GM23338 (cell line): ENCODE data around the gene CRAMP1. TPM values are rescaled to one million over a fixed set of nuclear protein-coding genes. Genes with fewer than 3 reads are reported as not detected.

ENCODE experiments used
- ATAC-seq: fragments of 200-7000 bp; cut with Tn5 transposase; 3 replicates; pipeline ENCODE4 v1.9.1; 2020
- DNase-seq: peaks from one replicate; pipeline ENCODE4 v3.0.0-alpha.2; 2015; ENCODE audit warnings: low spot score
- H2AFZ ChIP-seq: fragments of 200-600 bp; sonication (generic); 2 replicates; pipeline ENCODE4 v1.8.0; 2016; ENCODE audit warnings: antibody characterized with exemption, mild to moderate bottlenecking, moderate library complexity
- H3F3A ChIP-seq: fragments of 200-600 bp; sonication (generic); replicated peaks from 2 replicates; pipeline ENCODE4 v1.8.0; 2017; ENCODE audit warnings: antibody characterized with exemption, mixed run types, low read depth
- H3K27ac ChIP-seq: fragments of 200-600 bp; sonication (generic); 2 replicates; pipeline ENCODE4 v1.6.1; 2016; ENCODE audit warnings: low read depth
- H3K27me3 ChIP-seq: fragments of 200-600 bp; sonication (generic); 2 replicates; pipeline ENCODE4 v1.8.0; 2016; ENCODE audit warnings: mild to moderate bottlenecking, mixed run types, moderate library complexity; ENCODE audit not compliant: insufficient read depth
- H3K36me3 ChIP-seq: fragments of 200-600 bp; sonication (generic); 2 replicates; pipeline ENCODE4 v1.8.0; 2016; ENCODE audit warnings: mild to moderate bottlenecking; ENCODE audit not compliant: insufficient read depth
- H3K4me1 ChIP-seq: fragments of 200-600 bp; sonication (generic); 2 replicates; pipeline ENCODE4 v1.8.0; 2016; ENCODE audit warnings: mild to moderate bottlenecking, moderate library complexity; ENCODE audit not compliant: insufficient read depth
- H3K4me2 ChIP-seq: fragments of 200-600 bp; sonication (generic); 2 replicates; pipeline ENCODE4 v1.7.1; 2017; ENCODE audit warnings: mixed run types
- H3K4me3 ChIP-seq: fragments of 200-600 bp; sonication (generic); 2 replicates; pipeline ENCODE4 v1.6.1; 2016; ENCODE audit warnings: mixed run types
- H3K79me2 ChIP-seq: fragments of 200-600 bp; sonication (generic); replicated peaks from 2 replicates; pipeline ENCODE4 v1.8.0; 2017; ENCODE audit warnings: mild to moderate bottlenecking; ENCODE audit not compliant: insufficient read depth
- H3K9me2 ChIP-seq: fragments of 200-600 bp; sonication (generic); 2 replicates; pipeline ENCODE4 v1.8.0; 2017; ENCODE audit not compliant: insufficient read depth
- H4K20me1 ChIP-seq: fragments of 200-600 bp; sonication (generic); replicated peaks from 2 replicates; pipeline ENCODE4 v1.8.0; 2017; ENCODE audit warnings: mild to moderate bottlenecking; ENCODE audit not compliant: insufficient read depth
- H3K27ac Mint-ChIP-seq: 2 replicates; pipeline ENCODE4 v1.8.0; 2020; ENCODE audit warnings: inconsistent platforms, mild to moderate bottlenecking, moderate library complexity, mixed read lengths
- H3K27me3 Mint-ChIP-seq: 3 replicates; pipeline ENCODE4 v1.8.0; 2022; ENCODE audit warnings: low read depth, mild to moderate bottlenecking, moderate library complexity, mixed read lengths, inconsistent platforms; ENCODE audit not compliant: insufficient read depth, poor library complexity
- H3K36me3 Mint-ChIP-seq: 3 replicates; pipeline ENCODE4 v1.8.0; 2021; ENCODE audit warnings: low read depth, mild to moderate bottlenecking, inconsistent platforms, moderate library complexity, mixed read lengths
- H3K4me1 Mint-ChIP-seq: 3 replicates; pipeline ENCODE4 v1.8.0; 2020; ENCODE audit warnings: mild to moderate bottlenecking, inconsistent platforms, mixed read lengths
- H3K4me3 Mint-ChIP-seq: 3 replicates; pipeline ENCODE4 v1.8.0; 2021; ENCODE audit warnings: moderate library complexity, mild to moderate bottlenecking, inconsistent platforms, mixed read lengths
- H3K9me3 Mint-ChIP-seq: 3 replicates; pipeline ENCODE4 v1.8.0; 2020; ENCODE audit warnings: moderate library complexity, mild to moderate bottlenecking, inconsistent platforms, mixed read lengths
- CREB1 ChIP-seq: fragments of 250-450 bp; sonication (Bioruptor Pico); IDR thresholded peaks from 2 replicates; pipeline ENCODE4 v1.5.0; 2020; ENCODE audit warnings: low read depth, mild to moderate bottlenecking, moderate library complexity
- ETS1 ChIP-seq: IDR thresholded peaks from 2 replicates; pipeline ENCODE4 v1.6.1; 2016; ENCODE audit warnings: antibody characterized with exemption
- EZH2 ChIP-seq: fragments of 200-600 bp; sonication (generic); IDR thresholded peaks from one replicate; pipeline ENCODE4 v1.8.0; 2017; ENCODE audit warnings: antibody characterized with exemption, mild to moderate bottlenecking, low read depth; ENCODE audit not compliant: unreplicated experiment
- EZH2phosphoT487 ChIP-seq: fragments of 200-600 bp; sonication (generic); IDR thresholded peaks from one replicate; pipeline ENCODE4 v1.8.1; 2018; ENCODE audit warnings: antibody characterized with exemption; ENCODE audit not compliant: unreplicated experiment
- JUNB ChIP-seq: IDR thresholded peaks from one replicate; pipeline ENCODE4 v1.6.1; 2016; ENCODE audit warnings: antibody characterized with exemption; ENCODE audit not compliant: unreplicated experiment
- NANOG ChIP-seq: IDR thresholded peaks from 2 replicates; pipeline ENCODE4 v1.6.1; 2016; ENCODE audit warnings: antibody characterized with exemption, borderline replicate concordance
- POLR2AphosphoS5 ChIP-seq: IDR thresholded peaks from 2 replicates; pipeline ENCODE4 v1.6.1; 2016; ENCODE audit warnings: antibody characterized with exemption, low read depth
- STAT1 ChIP-seq: IDR thresholded peaks from one replicate; pipeline ENCODE4 v1.6.1; 2016; ENCODE audit warnings: antibody characterized with exemption; ENCODE audit not compliant: unreplicated experiment
- ZNF114 ChIP-seq: fragments of 250-450 bp; sonication (Bioruptor Pico); IDR thresholded peaks from 2 replicates; pipeline ENCODE4 v1.5.0; 2020; ENCODE audit warnings: mild to moderate bottlenecking, moderate library complexity
- ZNF331 ChIP-seq: fragments of 250-450 bp; sonication (Bioruptor Pico); IDR thresholded peaks from 2 replicates; pipeline ENCODE4 v1.5.0; 2020; ENCODE audit warnings: low read depth, mild to moderate bottlenecking, moderate library complexity
- polyA plus RNA-seq: library from polyadenylated mRNA; unstranded; fragments of >200 nt; fragmentation: Nextera tagmentation; extraction: Ambion mirVana; gene quantifications from 2 replicates; pipeline ENCODE4 v1.2.1, GENCODE V29; 2016
- total RNA-seq: library from RNA; depleted of rRNA; stranded (reverse); fragments of >200 nt; shearing (Covaris generic); gene quantifications from 2 replicates; pipeline ENCODE4 v1.2.3, GENCODE V29; 2014
- TF ChIP-seq, protein P1 (sequence below), 2 experiments: fragments of 200-600 bp in 1 of 2; sonication (generic) in 1 of 2; conservative IDR thresholded peaks; 2 replicates each; pipeline versions ENCODE4 v1.5.1 to v1.6.1; 2016 to 2017; ENCODE audit warnings: antibody characterized with exemption in 2 of 2, low read depth in 2 of 2, mild to moderate bottlenecking in 2 of 2, moderate library complexity in 1 of 2
- TF ChIP-seq, protein P2 (sequence below): IDR thresholded peaks from one replicate; pipeline ENCODE4 v1.6.1; 2018; ENCODE audit warnings: antibody characterized with exemption; ENCODE audit not compliant: unreplicated experiment

Gene CRAMP1
- total and polyA plus RNA-seq, 2 experiments from 2014 or later, result 3.4 to 16.7 TPM

DNA sequence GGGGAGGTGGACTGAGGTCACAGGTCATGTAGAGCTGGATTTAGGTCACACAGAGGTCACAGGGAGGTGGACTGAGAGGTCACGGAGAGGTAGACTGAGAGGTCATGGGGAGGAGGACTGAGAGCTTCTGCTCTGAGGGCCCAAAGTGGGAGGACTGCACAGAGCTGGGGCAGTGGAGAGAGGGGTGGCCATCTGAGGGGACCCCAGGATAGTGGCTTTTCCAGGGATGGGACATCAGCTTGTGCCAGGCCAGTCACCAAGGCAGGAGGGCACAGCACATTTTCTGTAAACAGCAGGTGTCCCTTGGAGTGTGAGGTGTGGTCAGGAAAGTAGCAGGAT lies 39.8 kb downstream of the CRAMP1 start (continued):
- TF ChIP-seq EZH2phosphoT487 (no peak), CREB1 (no peak), ZNF114 (no peak), EZH2 (no peak), ZNF331 (CRISPR knock-in tag) (no peak)
- TF ChIP-seq, protein P1, sequence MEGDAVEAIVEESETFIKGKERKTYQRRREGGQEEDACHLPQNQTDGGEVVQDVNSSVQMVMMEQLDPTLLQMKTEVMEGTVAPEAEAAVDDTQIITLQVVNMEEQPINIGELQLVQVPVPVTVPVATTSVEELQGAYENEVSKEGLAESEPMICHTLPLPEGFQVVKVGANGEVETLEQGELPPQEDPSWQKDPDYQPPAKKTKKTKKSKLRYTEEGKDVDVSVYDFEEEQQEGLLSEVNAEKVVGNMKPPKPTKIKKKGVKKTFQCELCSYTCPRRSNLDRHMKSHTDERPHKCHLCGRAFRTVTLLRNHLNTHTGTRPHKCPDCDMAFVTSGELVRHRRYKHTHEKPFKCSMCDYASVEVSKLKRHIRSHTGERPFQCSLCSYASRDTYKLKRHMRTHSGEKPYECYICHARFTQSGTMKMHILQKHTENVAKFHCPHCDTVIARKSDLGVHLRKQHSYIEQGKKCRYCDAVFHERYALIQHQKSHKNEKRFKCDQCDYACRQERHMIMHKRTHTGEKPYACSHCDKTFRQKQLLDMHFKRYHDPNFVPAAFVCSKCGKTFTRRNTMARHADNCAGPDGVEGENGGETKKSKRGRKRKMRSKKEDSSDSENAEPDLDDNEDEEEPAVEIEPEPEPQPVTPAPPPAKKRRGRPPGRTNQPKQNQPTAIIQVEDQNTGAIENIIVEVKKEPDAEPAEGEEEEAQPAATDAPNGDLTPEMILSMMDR (conservative IDR thresholded peaks at IDR 0.05; ENCODE audit: low read depth in 2 of 2), result no peak

DNA sequence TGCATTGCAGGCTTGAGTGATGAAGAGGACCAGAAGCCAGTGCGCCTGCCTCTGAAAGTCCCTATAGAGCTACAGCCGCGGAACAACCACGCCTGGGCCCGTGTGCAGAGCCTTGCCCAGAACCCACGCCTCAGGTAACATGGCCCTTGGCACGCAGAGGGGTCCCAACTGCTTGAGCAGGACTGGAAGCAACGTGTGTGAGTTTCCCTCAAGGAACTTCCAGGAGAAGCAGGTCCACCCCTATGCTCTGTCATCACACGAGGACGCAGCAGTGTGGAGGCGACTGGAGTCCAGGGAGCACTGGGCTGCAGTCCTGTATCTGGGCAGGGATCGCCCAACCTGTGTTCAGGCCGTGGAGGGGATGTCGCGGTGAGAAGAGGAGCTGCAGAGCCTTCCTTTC lies 40.9 kb downstream of the CRAMP1 start:
- Histone ChIP-seq H3K9me2 (no peaks in the 10 kb centered on the region), H3K79me2 (peaks cover 4% of the 10 kb centered on the region; the same call in 1 of the 2 replicates), H3K27me3 (no peaks in the 10 kb centered on the region), H3K4me2 (no peak overlapping the region), H2AFZ (no peak overlapping the region), H3K4me1 (no peaks in the 10 kb centered on the region), H3K36me3 (peaks cover 3% of the 10 kb centered on the region; the same call in 1 of the 2 replicates), H3K4me3 (no peak overlapping the region), H3K27ac (no peak overlapping the region), H4K20me1 (peaks cover 10% of the 10 kb centered on the region), H3F3A (no peaks in the 10 kb centered on the region)
- DNase-seq (no peak), ATAC-seq (no peak)
- H3K4me3 Mint-ChIP-seq, result no peak overlapping the region
- H3K9me3 Mint-ChIP-seq, result no peaks in the 10 kb centered on the region; the same call in 2 of the 3 replicates
- H3K4me1 Mint-ChIP-seq, result no peaks in the 10 kb centered on the region; the same call in 2 of the 3 replicates
- H3K36me3 Mint-ChIP-seq, result peaks cover 44% of the 10 kb centered on the region
- H3K27me3 Mint-ChIP-seq, result peaks cover 9% of the 10 kb centered on the region
- no peak overlapping the region for H3K27ac Mint-ChIP-seq
- TF ChIP-seq CREB1 (no peak), ZNF331 (CRISPR knock-in tag) (no peak), EZH2phosphoT487 (no peak), POLR2AphosphoS5 (no peak), ETS1 (no peak), EZH2 (no peak), NANOG (no peak), JUNB (no peak), ZNF114 (no peak), STAT1 (no peak)
- TF ChIP-seq, protein P1 (conservative IDR thresholded peaks at IDR 0.05; ENCODE audit: low read depth in 2 of 2), result no peak
- TF ChIP-seq, protein P2, sequence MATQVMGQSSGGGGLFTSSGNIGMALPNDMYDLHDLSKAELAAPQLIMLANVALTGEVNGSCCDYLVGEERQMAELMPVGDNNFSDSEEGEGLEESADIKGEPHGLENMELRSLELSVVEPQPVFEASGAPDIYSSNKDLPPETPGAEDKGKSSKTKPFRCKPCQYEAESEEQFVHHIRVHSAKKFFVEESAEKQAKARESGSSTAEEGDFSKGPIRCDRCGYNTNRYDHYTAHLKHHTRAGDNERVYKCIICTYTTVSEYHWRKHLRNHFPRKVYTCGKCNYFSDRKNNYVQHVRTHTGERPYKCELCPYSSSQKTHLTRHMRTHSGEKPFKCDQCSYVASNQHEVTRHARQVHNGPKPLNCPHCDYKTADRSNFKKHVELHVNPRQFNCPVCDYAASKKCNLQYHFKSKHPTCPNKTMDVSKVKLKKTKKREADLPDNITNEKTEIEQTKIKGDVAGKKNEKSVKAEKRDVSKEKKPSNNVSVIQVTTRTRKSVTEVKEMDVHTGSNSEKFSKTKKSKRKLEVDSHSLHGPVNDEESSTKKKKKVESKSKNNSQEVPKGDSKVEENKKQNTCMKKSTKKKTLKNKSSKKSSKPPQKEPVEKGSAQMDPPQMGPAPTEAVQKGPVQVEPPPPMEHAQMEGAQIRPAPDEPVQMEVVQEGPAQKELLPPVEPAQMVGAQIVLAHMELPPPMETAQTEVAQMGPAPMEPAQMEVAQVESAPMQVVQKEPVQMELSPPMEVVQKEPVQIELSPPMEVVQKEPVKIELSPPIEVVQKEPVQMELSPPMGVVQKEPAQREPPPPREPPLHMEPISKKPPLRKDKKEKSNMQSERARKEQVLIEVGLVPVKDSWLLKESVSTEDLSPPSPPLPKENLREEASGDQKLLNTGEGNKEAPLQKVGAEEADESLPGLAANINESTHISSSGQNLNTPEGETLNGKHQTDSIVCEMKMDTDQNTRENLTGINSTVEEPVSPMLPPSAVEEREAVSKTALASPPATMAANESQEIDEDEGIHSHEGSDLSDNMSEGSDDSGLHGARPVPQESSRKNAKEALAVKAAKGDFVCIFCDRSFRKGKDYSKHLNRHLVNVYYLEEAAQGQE, result no peak
